Measurements from ENCODE around the gene IRF9. TPM values are rescaled to one million over a fixed set of nuclear protein-coding genes. Genes with fewer than 3 reads are reported as not detected.

The IRF9 gene
- total RNA-seq, 1 experiment from 2014 or later = 15.6 TPM

GRCh38 chr14:24206260-24207103 lies 45.4 kb downstream of the IRF9 start:
- no peak overlapping the region for H3K27ac Mint-ChIP-seq
- peaks cover 17% of the 10 kb centered on the region for H3K9me3 Mint-ChIP-seq
- ChIA-PET POLR2A (interaction anchor here (1.2 kb wide), 1 partner anchor 22 kb away, joined by 7 read pairs; no protein-coding TSS in a partner anchor), CTCF (interaction anchor here (0.5 to 1.1 kb wide), 2 partner anchors 11 to 35 kb away, joined by 4 to 5 read pairs; partner anchors contain the start of gene TM9SF1)
- H3K4me3 Mint-ChIP-seq = no peak overlapping the region
- peaks cover 84% of the 10 kb centered on the region for H3K36me3 Mint-ChIP-seq
- H3K27me3 Mint-ChIP-seq (ENCODE audit: low read depth) = no peaks in the 10 kb centered on the region
- TF ChIP-seq ATF2 (CRISPR knock-in tag; IDR thresholded peaks at IDR 0.05; ENCODE audit: borderline replicate concordance, low read depth) (no peak), OVOL2 (CRISPR knock-in tag; IDR thresholded peaks at IDR 0.05; ENCODE audit: borderline replicate concordance) (no peak), RORB (CRISPR knock-in tag; IDR thresholded peaks at IDR 0.05) (no peak), IRF2 (CRISPR knock-in tag; IDR thresholded peaks at IDR 0.05; ENCODE audit: borderline replicate concordance, low read depth) (no peak)
- TF ChIP-seq, protein P1, sequence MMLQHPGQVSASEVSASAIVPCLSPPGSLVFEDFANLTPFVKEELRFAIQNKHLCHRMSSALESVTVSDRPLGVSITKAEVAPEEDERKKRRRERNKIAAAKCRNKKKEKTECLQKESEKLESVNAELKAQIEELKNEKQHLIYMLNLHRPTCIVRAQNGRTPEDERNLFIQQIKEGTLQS (CRISPR knock-in tag; conservative IDR thresholded peaks at IDR 0.05) = no peak
- TF ChIP-seq, protein P2, sequence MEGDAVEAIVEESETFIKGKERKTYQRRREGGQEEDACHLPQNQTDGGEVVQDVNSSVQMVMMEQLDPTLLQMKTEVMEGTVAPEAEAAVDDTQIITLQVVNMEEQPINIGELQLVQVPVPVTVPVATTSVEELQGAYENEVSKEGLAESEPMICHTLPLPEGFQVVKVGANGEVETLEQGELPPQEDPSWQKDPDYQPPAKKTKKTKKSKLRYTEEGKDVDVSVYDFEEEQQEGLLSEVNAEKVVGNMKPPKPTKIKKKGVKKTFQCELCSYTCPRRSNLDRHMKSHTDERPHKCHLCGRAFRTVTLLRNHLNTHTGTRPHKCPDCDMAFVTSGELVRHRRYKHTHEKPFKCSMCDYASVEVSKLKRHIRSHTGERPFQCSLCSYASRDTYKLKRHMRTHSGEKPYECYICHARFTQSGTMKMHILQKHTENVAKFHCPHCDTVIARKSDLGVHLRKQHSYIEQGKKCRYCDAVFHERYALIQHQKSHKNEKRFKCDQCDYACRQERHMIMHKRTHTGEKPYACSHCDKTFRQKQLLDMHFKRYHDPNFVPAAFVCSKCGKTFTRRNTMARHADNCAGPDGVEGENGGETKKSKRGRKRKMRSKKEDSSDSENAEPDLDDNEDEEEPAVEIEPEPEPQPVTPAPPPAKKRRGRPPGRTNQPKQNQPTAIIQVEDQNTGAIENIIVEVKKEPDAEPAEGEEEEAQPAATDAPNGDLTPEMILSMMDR (IDR thresholded peaks at IDR 0.05) = no peak
- ATAC-seq (no peak), DNase-seq (ENCODE audit: low spot score) (no peak)
- peaks cover 11% of the 10 kb centered on the region for H3K4me1 Mint-ChIP-seq

DNA sequence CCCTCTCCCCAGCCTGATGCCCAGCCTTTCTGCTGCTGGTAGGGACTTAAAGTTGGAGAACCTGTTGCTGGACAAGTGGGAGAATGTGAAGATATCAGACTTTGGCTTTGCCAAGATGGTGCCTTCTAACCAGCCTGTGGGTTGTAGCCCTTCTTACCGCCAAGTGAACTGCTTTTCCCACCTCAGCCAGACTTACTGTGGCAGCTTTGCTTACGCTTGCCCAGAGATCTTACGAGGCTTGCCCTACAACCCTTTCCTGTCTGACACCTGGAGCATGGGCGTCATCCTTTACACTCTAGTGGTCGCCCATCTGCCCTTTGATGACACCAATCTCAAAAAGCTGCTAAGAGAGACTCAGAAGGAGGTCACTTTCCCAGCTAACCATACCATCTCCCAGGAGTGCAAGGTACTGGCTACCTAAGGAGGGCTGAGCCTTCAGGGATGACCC lies 46.1 kb downstream of the IRF9 start:
- Mint-ChIP-seq H3K27ac (no peak overlapping the region), H3K4me1 (peaks cover 9% of the 10 kb centered on the region), H3K36me3 (peaks cover 80% of the 10 kb centered on the region), H3K27me3 (ENCODE audit: low read depth) (no peaks in the 10 kb centered on the region), H3K9me3 (peaks cover 11% of the 10 kb centered on the region), H3K4me3 (no peak overlapping the region)
- POLR2A ChIA-PET = no interaction called here
- no peak for ATAC-seq
- DNase-seq (ENCODE audit: low spot score) = no peak
- TF ChIP-seq E2F4 (CRISPR knock-in tag; IDR thresholded peaks at IDR 0.05; ENCODE audit: borderline replicate concordance, low read depth) (no peak), MAX (CRISPR knock-in tag; IDR thresholded peaks at IDR 0.05) (no peak), ZNF263 (CRISPR knock-in tag; IDR thresholded peaks at IDR 0.05; ENCODE audit: low read depth) (no peak), MYBL2 (CRISPR knock-in tag; IDR thresholded peaks at IDR 0.05) (no peak)
- TF ChIP-seq, protein P3, sequence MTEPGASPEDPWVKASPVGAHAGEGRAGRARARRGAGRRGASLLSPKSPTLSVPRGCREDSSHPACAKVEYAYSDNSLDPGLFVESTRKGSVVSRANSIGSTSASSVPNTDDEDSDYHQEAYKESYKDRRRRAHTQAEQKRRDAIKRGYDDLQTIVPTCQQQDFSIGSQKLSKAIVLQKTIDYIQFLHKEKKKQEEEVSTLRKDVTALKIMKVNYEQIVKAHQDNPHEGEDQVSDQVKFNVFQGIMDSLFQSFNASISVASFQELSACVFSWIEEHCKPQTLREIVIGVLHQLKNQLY (CRISPR knock-in tag; IDR thresholded peaks at IDR 0.05) = no peak
- CTCF ChIA-PET = interaction anchor here (0.5 to 1.1 kb wide), 3 partner anchors 12 to 36 kb away, joined by 3 to 5 read pairs (median 4); partner anchors contain the start of gene TM9SF1

DNA sequence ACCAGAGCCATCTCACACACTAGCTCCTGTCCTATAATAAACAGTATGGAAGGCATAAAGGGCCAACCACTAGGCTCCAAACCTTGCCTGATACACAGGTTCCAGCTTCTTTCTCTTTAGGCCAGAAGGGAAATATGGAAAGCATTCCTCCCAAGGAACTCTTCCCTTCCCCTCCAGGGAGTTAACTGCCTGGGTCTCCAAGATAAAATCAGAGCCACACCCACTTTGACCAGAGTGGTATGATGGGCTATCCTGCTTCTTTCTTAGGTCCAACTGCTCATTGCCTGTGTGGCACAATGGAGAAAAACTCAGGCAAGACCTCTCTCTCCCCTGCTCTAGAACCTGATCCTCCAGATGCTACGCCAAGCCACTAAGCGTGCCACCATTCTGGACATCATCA lies 46.6 kb downstream of the IRF9 start:
- POLR2A ChIA-PET = no interaction called here
- Mint-ChIP-seq H3K4me1 (peaks cover 7% of the 10 kb centered on the region), H3K27ac (no peak overlapping the region), H3K36me3 (peaks cover 75% of the 10 kb centered on the region), H3K4me3 (no peak overlapping the region), H3K27me3 (ENCODE audit: low read depth) (no peaks in the 10 kb centered on the region), H3K9me3 (peaks cover 6% of the 10 kb centered on the region)
- ATAC-seq = no peak
- CTCF ChIA-PET = interaction anchor here (0.5 to 1.1 kb wide), 2 partner anchors 12 to 21 kb away, joined by 3 to 4 read pairs; partner anchors contain the start of gene TM9SF1
- DNase-seq (ENCODE audit: low spot score) = no peak
- TF ChIP-seq NR1H2 (CRISPR knock-in tag; IDR thresholded peaks at IDR 0.05) (no peak), ZNF423 (CRISPR knock-in tag; IDR thresholded peaks at IDR 0.05) (no peak), MXD4 (CRISPR knock-in tag; IDR thresholded peaks at IDR 0.05; ENCODE audit: borderline replicate concordance) (no peak), CREB1 (CRISPR knock-in tag; IDR thresholded peaks at IDR 0.05) (no peak), ZNF671 (CRISPR knock-in tag; IDR thresholded peaks at IDR 0.05) (no peak), ZNF396 (CRISPR knock-in tag; IDR thresholded peaks at IDR 0.05; ENCODE audit: borderline replicate concordance) (no peak), SOX15 (CRISPR knock-in tag; IDR thresholded peaks at IDR 0.05) (no peak), EMX1 (CRISPR knock-in tag; IDR thresholded peaks at IDR 0.05) (no peak), USF1 (CRISPR knock-in tag; IDR thresholded peaks at IDR 0.05) (no peak)
- TF ChIP-seq, protein P3 (CRISPR knock-in tag; IDR thresholded peaks at IDR 0.05) = no peak
- TF ChIP-seq, protein P4, sequence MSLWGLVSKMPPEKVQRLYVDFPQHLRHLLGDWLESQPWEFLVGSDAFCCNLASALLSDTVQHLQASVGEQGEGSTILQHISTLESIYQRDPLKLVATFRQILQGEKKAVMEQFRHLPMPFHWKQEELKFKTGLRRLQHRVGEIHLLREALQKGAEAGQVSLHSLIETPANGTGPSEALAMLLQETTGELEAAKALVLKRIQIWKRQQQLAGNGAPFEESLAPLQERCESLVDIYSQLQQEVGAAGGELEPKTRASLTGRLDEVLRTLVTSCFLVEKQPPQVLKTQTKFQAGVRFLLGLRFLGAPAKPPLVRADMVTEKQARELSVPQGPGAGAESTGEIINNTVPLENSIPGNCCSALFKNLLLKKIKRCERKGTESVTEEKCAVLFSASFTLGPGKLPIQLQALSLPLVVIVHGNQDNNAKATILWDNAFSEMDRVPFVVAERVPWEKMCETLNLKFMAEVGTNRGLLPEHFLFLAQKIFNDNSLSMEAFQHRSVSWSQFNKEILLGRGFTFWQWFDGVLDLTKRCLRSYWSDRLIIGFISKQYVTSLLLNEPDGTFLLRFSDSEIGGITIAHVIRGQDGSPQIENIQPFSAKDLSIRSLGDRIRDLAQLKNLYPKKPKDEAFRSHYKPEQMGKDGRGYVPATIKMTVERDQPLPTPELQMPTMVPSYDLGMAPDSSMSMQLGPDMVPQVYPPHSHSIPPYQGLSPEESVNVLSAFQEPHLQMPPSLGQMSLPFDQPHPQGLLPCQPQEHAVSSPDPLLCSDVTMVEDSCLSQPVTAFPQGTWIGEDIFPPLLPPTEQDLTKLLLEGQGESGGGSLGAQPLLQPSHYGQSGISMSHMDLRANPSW (CRISPR knock-in tag; conservative IDR thresholded peaks at IDR 0.05; ENCODE audit: low read depth) = no peak

Measured in WTC11 (cell line).